Measurements from ENCODE around the gene KCNH1. TPM values are rescaled to one million over a fixed set of nuclear protein-coding genes. Genes with fewer than 3 reads are reported as not detected.

The KCNH1 gene
- total and polyA plus RNA-seq, 9 of the 15 experiments (the other 6 are each of a cell fraction or from before 2014, with no cell fraction given) = not detected

GRCh38 chr1:210648588-210649269 lies 485.2 kb downstream of the KCNH1 start:
- no peak overlapping the region for H3K4me2 ChIP-seq (ENCODE audit: insufficient read depth, low read length)
- POLR2A ChIA-PET = no interaction called here
- TF ChIP-seq NR2C1 (IDR thresholded peaks at IDR 0.05) (no peak), NR2C1 (tag; IDR thresholded peaks at IDR 0.05) (no peak), ZNF41 (CRISPR knock-in tag; conservative IDR thresholded peaks at IDR 0.05) (no peak), ZNF584 (CRISPR knock-in tag; IDR thresholded peaks at IDR 0.05; ENCODE audit: low read depth) (no peak)
- H3K27ac ChIP-seq (ENCODE audit: extremely low read depth, low read depth, low read length) = no peak overlapping the region
- intact Hi-C loops (cut with micrococcal nuclease) (no loop called here), in situ Hi-C loops (cut with MboI) (loop anchor here (5.0 kb wide), 1 partner anchor 496 kb away; no protein-coding TSS in a partner anchor)
- H4K20me1 ChIP-seq (replicated peaks; ENCODE audit: control insufficient read depth, insufficient read depth, low read length) = no peaks in the 10 kb centered on the region
- FAIRE-seq (no peak), DNase-seq (ENCODE audit: extremely low read depth in 1 of 4, low spot score in 3 of 4) (no peak), ATAC-seq (no peak)
- H3K9me1 ChIP-seq (ENCODE audit: control insufficient read depth, insufficient read depth, low read length) = no peaks in the 10 kb centered on the region
- no peaks in the 10 kb centered on the region for H3K4me1 ChIP-seq (replicated peaks in 1 of 2; ENCODE audit: control insufficient read depth in 2 of 2, insufficient read depth in 2 of 2, low read length in 2 of 2)
- H3K36me3 ChIP-seq (ENCODE audit: control insufficient read depth, insufficient read depth, low read length) = no peaks in the 10 kb centered on the region
- peaks cover 0 to 6% of the 10 kb centered on the region in 2 experiments; a peak in 2 of 5 replicates for H3K27me3 ChIP-seq (ENCODE audit: control insufficient read depth in 2 of 2, insufficient read depth in 2 of 2, low read length in 2 of 2)
- 0% methylated on average over 2 of the region's 2 CpGs for WGBS (ENCODE audit: insufficient coverage, low coverage, missing lambda C conversion rate)
- CTCF ChIA-PET (ENCODE audit: low intra/inter-chr PET ratio) = no interaction called here
- no peak overlapping the region for H3K9ac ChIP-seq (ENCODE audit: insufficient read depth in 1 of 2, low read depth in 2 of 2, low read length in 2 of 2)
- no peak overlapping the region for H3K4me3 ChIP-seq
- no peaks in the 10 kb centered on the region for H3K79me2 ChIP-seq (ENCODE audit: control insufficient read depth, insufficient read depth, low read length)
- BruUV-seq (replicated peaks) = no TSS peak
- peaks cover 1% of the 10 kb centered on the region for H3K9me3 ChIP-seq (replicated peaks; ENCODE audit: control insufficient read depth, insufficient read depth, low read depth, low read length)
- H2AFZ ChIP-seq (ENCODE audit: low read depth, low read length) = no peak overlapping the region
